ENCODE results near the gene LLGL2.

The LLGL2 gene

DNA sequence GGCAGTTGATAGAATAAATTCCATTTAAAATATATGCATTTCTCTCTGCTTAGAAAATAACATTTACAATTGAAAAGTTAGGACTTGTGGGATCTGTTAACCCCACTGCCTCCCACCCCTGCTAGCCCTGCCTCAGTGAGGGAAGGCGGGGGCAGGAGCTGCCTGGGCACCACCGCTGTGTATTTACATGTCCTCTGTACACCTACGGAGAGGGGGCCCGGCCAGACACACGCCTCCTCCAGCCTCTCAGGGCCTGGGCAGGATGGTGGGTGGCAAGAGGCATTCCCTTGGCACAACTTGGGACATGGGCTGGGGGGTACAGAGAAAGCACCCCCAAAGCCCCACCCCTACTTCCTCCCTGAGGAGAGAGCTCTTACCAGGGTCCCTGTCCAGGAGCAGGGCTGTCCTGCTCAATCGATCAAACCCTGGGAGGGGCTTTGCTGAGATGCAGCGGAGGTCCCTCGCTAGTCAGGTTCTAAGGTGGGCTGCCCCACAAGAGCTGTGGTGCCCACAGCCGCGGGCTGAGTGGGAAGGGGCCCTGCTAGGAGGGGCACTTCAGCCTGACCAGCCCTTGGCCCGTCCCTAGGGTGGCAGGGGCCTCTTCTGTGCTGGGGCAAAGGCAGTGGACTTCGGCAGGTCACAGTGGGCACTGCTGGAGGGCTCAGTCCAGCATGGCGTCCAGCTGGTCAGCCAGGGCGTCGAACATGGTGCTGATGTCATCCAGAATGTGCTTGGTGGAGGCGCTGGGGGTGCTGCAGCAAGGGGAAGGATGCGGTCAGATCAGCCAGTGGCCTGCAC, 24.9 kb upstream of the LLGL2 start:
- DNase-seq (ENCODE audit: low read depth), result no peak
- TF ChIP-seq, protein P1, sequence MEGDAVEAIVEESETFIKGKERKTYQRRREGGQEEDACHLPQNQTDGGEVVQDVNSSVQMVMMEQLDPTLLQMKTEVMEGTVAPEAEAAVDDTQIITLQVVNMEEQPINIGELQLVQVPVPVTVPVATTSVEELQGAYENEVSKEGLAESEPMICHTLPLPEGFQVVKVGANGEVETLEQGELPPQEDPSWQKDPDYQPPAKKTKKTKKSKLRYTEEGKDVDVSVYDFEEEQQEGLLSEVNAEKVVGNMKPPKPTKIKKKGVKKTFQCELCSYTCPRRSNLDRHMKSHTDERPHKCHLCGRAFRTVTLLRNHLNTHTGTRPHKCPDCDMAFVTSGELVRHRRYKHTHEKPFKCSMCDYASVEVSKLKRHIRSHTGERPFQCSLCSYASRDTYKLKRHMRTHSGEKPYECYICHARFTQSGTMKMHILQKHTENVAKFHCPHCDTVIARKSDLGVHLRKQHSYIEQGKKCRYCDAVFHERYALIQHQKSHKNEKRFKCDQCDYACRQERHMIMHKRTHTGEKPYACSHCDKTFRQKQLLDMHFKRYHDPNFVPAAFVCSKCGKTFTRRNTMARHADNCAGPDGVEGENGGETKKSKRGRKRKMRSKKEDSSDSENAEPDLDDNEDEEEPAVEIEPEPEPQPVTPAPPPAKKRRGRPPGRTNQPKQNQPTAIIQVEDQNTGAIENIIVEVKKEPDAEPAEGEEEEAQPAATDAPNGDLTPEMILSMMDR (conservative IDR thresholded peaks at IDR 0.05; ENCODE audit: control insufficient read depth, insufficient read depth, low read depth, low read length), result no peak
- no peak overlapping the region for H3K4me3 ChIP-seq (ENCODE audit: control insufficient read depth, low read depth, low read length)

DNA sequence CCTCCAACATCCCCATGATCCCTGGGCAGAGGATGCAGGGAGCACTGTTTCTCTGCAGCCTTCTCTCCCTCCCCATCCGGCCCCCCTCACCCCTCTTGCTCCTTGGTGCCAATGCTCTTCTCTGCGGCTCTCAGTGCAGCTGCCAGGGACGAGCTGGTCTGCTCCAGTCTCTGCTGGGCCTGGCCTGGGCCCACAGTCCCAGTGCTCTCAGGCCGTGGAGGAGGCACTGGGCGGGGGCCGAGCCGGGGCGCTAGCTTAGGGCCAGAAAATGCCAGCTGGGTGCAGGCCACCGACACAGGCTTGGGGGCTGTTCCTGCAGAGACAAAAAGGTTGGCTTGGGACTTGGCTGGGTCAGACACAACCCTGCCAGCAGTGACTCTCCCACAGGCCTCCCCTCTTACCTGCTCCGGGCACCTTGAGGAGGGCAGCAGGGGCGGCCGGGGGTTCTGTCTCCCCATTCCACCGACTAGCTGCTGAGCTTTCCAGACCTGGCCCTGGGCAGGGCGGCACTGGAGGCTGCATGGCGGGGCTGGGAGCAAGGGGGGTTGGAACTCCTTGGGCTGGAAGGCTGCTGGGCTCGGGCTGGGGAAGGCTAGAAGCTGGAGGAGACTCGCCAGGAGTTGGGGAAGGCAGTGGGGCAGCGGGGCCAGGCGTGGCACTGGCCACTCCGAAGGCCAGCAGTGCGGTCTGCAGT, 24.0 kb upstream of the LLGL2 start:
- TF ChIP-seq, protein P1 (conservative IDR thresholded peaks at IDR 0.05; ENCODE audit: control insufficient read depth, insufficient read depth, low read depth, low read length), result no peak
- H3K4me3 ChIP-seq (ENCODE audit: control insufficient read depth, low read depth, low read length), result no peak overlapping the region
- DNase-seq (ENCODE audit: low read depth), result no peak

DNA sequence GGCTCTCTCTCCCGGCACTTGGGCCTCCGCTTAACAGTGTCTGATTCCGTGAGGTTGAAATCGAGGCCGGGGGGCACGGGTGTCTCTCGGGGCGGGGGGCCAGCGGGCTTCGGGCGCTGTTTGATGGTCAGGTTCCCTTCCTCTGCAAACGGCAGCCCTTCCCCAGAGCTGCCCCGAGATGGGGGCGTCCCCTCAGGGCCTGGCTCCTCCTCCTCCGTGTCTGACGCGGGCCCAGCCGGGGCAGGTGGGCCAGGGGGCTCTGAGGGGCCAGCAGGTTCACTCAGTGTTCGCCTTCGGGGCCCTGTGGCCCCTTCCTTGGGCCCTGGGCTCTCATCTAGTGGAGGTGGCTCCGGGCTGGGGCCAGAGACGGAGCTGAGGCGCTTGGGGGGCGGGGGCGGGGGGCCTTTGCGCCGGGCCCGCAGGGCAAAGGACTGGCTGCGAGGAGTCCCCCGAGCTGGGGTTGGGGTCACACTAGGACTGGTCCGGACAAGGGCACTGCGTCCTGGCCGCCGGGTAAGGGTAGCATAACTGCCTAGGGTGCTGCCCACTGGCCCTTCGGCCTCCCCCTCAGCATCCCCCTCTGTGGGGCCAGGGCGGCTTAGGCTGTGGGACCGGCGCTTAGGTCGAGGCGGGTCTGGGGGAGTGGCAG, 23.3 kb upstream of the LLGL2 start:
- TF ChIP-seq, protein P1 (conservative IDR thresholded peaks at IDR 0.05; ENCODE audit: control insufficient read depth, insufficient read depth, low read depth, low read length), result no peak
- DNase-seq (ENCODE audit: low read depth), result no peak
- H3K4me3 ChIP-seq (ENCODE audit: control insufficient read depth, low read depth, low read length), result no peak overlapping the region

DNA sequence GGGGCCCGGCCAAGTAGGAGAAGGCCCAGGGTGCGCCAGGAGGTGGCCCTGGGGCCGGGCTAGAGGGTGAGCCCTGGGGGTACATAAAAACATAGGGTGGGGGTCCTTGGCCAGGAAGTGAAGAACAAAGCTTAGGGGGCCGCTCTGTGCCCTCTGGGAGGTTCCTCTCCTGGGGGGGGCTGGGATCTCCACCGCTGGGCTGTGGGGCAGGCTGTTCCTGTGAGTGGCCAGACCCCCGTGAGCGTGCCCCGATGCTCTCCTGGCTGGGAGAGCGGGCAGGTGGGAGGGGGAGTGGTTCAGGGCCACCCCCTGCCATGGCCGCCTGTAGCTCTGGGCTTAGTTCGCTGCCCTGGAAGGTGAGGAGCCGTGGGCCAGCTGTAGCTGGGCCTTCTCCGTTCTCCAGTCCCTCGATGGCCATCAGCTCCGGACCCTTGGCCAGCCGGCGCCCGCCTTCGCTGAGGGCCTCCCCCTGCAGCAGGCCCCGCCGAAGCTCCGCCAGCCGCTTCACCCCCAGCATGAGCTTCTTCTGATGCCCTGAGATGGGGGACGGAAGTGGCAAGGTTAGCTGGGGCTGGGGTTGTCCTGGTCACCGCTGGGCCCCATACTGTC, 22.7 kb upstream of the LLGL2 start:
- no peak for DNase-seq (ENCODE audit: low read depth)
- TF ChIP-seq, protein P1 (conservative IDR thresholded peaks at IDR 0.05; ENCODE audit: control insufficient read depth, insufficient read depth, low read depth, low read length), result no peak
- no peak overlapping the region for H3K4me3 ChIP-seq (ENCODE audit: control insufficient read depth, low read depth, low read length)

DNA sequence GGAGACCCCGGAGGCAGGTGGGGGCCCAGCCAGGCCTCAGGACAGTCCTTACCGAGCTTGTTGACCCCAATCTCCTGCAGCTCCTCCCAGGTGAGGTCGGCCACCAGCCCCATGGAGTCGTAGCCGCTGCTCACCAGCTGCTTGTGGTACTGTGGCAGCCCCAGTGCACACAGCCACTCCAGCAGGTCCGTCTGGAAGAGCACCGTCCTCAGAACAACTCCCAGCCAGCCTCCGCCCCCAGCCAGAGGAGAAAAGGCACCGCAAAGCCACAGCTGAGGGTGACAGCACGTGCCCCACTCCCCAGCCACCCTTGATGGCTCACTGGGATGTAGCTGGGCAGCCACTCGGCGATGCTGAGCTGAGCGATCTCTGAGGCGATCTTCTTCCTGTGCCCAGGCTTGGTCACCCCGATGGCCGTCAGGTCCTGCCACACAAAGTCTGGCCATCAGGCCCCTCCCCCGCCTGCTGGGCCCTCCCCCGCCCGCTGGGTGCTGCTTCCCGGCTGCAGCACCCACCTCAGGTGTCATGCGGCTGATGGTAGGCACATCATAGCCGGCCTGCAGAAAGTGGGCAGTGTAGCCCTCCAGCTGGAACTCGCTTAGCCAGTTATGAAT, 22.1 kb upstream of the LLGL2 start:
- TF ChIP-seq, protein P1 (conservative IDR thresholded peaks at IDR 0.05; ENCODE audit: control insufficient read depth, insufficient read depth, low read depth, low read length), result no peak
- no peak for DNase-seq (ENCODE audit: low read depth)
- no peak overlapping the region for H3K4me3 ChIP-seq (ENCODE audit: control insufficient read depth, low read depth, low read length)

DNA sequence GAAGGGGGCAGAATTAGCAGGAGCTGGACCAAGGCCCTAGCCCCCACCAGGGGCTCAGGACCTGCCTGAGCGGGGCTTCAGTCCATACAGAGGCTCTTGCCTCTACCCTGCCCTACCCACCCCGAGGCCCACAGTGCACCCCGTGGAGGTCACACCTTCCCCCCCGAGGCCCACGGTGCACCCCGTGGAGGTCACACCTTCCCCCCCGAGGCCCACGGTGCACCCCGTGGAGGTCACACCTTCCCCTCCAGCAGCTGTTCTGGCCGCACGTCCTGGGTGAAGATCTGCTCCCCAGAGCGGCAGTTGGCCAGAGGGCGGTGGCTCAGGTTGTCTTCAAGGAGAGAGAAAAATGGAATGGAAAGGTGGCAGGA, 21.5 kb upstream of the LLGL2 start:
- DNase-seq (ENCODE audit: low read depth), result no peak
- no peak overlapping the region for H3K4me3 ChIP-seq (ENCODE audit: control insufficient read depth, low read depth, low read length)
- TF ChIP-seq, protein P1 (conservative IDR thresholded peaks at IDR 0.05; ENCODE audit: control insufficient read depth, insufficient read depth, low read depth, low read length), result no peak
